ENCODE results near the gene DUSP28. TPM values are rescaled to one million over a fixed set of nuclear protein-coding genes. Genes with fewer than 3 reads are reported as not detected.

The DUSP28 gene
- total and polyA plus RNA-seq, 5 experiments from 2014 or later, result 18.8 to 24.0 (median 23.2) TPM

DNA sequence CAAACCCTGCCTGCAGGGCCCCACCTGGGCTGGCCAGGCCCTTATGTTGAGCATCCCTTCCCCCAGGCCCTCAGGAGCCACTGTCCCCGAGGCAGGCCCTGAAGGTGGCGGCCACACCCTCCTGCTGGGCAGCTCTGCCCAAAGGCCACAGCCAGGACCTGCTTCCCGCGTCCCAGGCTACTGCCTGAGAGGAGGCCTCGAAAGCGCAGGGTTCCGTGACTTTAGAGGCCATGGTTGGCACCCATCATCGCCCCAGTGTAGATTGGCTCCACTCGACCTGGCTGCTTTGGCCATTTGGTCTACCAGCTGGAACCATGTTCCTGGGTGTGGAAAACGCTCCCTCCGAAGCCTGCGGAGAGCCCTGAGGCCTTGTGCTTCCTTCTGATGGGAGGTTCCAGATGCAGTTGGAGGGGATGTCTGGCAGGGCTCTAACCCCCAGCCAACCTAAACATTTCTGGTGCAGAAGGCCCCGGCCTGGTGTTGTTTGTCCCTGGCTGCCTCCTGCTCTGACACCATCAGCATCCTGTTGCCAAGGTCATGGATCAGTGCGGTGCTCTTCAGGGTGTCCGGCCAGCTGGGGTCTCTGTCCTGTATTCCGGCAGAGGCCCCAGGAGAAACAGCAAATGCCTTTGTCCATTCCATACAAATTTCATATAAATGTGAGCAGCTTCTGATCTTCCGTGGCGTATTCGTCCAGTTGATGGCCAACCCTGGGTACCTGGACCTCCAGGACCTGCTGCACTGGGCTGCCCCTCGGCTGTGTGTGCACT, 41.1 kb downstream of the DUSP28 start:
- POLR2A ChIA-PET, result no interaction called here
- Mint-ChIP-seq H3K4me3 (no peak overlapping the region), H3K27ac (peak overlapping the region in 4 of 10 donors; percentile 19 to 79 (median 56)), H3K27me3 (no peaks in the 10 kb centered on the region), H3K4me1 (peaks cover 2 to 6% (median 4%) of the 10 kb centered on the region in 4 donors), H3K36me3 (peaks cover 0 to 12% (median 0%) of the 10 kb centered on the region in 3 donors), H3K9me3 (no peaks in the 10 kb centered on the region)
- ATAC-seq (no peak), DNase-seq (peak in 1 of 10 donors; percentile 56)

GRCh38 chr2:240601831-240602160, 41.6 kb downstream of the DUSP28 start:
- Mint-ChIP-seq H3K4me3 (no peak overlapping the region), H3K9me3 (no peaks in the 10 kb centered on the region), H3K4me1 (peaks cover 2 to 6% (median 4%) of the 10 kb centered on the region in 4 donors), H3K27ac (peak overlapping the region in 3 of 10 donors; percentile 19 to 79 (median 41)), H3K36me3 (peaks cover 0 to 13% (median 0%) of the 10 kb centered on the region in 3 donors), H3K27me3 (no peaks in the 10 kb centered on the region)
- peak in 1 of 10 donors; percentile 18 for DNase-seq
- no peak for ATAC-seq
- POLR2A ChIA-PET, result no interaction called here

DNA sequence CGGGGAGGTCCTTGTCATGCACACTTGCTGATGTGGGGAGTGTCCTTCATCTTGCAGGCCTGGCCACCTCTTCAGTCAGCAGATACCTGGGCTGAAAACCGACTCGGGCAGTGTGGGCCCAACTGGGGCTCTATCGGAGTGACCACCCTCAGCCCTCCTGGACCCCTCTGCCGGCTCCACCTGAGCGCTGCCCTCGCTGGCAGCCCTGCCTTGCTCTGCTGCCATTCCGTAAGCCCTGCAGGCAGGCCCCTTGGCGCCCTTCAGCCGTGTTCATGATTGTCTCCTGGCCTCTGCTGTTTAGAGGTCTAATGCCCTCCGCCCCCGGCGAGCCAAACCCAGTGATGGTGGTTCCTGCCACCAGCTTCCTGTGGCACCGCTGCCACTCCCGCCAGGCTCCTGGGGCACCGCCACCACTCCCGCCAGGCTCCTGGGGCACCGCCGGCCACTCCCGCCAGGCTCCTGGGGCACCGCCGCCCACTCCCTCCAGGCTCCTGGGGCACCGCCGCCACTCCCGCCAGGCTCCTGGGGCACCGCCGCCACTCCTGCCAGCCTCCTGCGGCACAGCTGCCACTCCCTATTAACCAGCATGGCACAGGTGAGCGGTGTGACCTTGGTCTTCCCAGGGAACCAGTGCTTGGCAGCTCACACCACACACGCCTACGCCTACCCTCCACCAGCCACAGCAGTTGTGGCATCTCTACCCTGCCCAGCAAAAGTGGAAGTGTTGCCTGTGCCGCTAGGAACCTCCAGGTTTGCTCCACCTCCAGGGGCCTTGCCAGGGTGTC, 42.3 kb downstream of the DUSP28 start:
- peaks cover 0 to 11% (median 0%) of the 10 kb centered on the region in 3 donors for H3K36me3 Mint-ChIP-seq
- POLR2A ChIA-PET, result no interaction called here
- no peaks in the 10 kb centered on the region for H3K9me3 Mint-ChIP-seq
- peaks cover 2 to 6% (median 4%) of the 10 kb centered on the region in 4 donors for H3K4me1 Mint-ChIP-seq
- no peaks in the 10 kb centered on the region for H3K27me3 Mint-ChIP-seq
- peak overlapping the region in 1 of 10 donors; percentile 19 for H3K27ac Mint-ChIP-seq
- ATAC-seq, result no peak
- no peak overlapping the region for H3K4me3 Mint-ChIP-seq
- peak in 1 of 10 donors; percentile 54 for DNase-seq

GRCh38 chr2:240603081-240603835, 43.1 kb downstream of the DUSP28 start:
- Mint-ChIP-seq H3K27me3 (no peaks in the 10 kb centered on the region), H3K27ac (peak overlapping the region in 3 of 10 donors; percentile 56 to 79 (median 69)), H3K4me3 (no peak overlapping the region), H3K9me3 (no peaks in the 10 kb centered on the region), H3K4me1 (peaks cover 2 to 6% (median 4%) of the 10 kb centered on the region in 4 donors), H3K36me3 (peaks cover 0 to 11% (median 0%) of the 10 kb centered on the region in 3 donors)
- POLR2A ChIA-PET, result no interaction called here
- ATAC-seq (no peak), DNase-seq (peak in 1 of 10 donors; percentile 42)

- H3K4me3 Mint-ChIP-seq, result no peak overlapping the region
- POLR2A ChIA-PET, result interaction anchor here (0.6 to 1.3 kb wide), 2 partner anchors 17 to 1054 kb away, joined by 4 to 6 read pairs; partner anchors contain the start of gene CAPN10
- no peaks in the 10 kb centered on the region for H3K27me3 Mint-ChIP-seq
- DNase-seq, result peak in 1 of 10 donors; percentile 52
- H3K4me1 Mint-ChIP-seq, result peaks cover 2 to 6% (median 4%) of the 10 kb centered on the region in 4 donors
- no peak overlapping the region for H3K27ac Mint-ChIP-seq
- no peak for ATAC-seq
- H3K36me3 Mint-ChIP-seq, result peaks cover 0 to 11% (median 0%) of the 10 kb centered on the region in 3 donors
- no peaks in the 10 kb centered on the region for H3K9me3 Mint-ChIP-seq
These were observed 43.7 kb downstream of the DUSP28 start for GRCh38 chr2:240603846-240604245.

DNA sequence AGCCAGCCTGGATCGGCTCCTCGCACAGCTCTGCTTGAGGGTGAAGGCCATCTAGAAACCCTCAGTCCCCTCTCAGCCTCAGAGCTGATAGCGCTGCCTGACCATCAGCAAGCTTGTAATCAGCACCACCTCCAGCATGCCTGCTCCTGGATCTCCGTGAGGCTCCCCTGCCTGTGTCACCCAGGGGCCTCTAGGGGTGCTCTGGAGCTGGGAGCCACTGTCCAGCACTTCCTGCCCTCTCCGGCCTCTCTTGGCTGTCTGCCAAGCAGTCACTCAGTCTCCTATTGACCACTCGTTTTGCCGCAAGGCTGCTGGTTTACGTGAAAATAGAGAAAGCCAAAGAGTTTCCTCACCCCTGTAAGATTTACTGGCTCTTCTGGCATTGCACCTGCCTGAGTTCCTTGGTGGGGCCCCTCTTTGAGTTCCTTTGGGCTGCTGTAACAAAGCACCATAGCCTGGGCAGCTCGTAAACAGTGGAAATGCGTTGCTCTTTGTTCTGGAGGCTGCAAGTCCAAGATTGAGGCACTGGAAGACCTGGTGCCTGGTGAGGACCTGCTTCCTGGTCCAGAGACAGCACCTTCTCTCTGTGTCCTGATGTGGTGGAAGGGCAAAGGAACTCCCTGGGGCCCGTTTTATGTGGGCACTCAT, 44.3 kb downstream of the DUSP28 start:
- peak overlapping the region in 7 of 10 donors; percentile 2 to 86 (median 44) for H3K27ac Mint-ChIP-seq
- peaks cover 0 to 8% (median 0%) of the 10 kb centered on the region in 3 donors for H3K36me3 Mint-ChIP-seq
- H3K27me3 Mint-ChIP-seq, result no peaks in the 10 kb centered on the region
- peaks cover 2 to 5% (median 3%) of the 10 kb centered on the region in 4 donors for H3K4me1 Mint-ChIP-seq
- no peak for ATAC-seq
- POLR2A ChIA-PET, result interaction anchor here (0.6 to 1.3 kb wide), 2 partner anchors 18 to 1053 kb away, joined by 4 to 6 read pairs; partner anchors contain the start of gene CAPN10
- no peak for DNase-seq
- H3K4me3 Mint-ChIP-seq, result no peak overlapping the region
- no peaks in the 10 kb centered on the region for H3K9me3 Mint-ChIP-seq

DNA sequence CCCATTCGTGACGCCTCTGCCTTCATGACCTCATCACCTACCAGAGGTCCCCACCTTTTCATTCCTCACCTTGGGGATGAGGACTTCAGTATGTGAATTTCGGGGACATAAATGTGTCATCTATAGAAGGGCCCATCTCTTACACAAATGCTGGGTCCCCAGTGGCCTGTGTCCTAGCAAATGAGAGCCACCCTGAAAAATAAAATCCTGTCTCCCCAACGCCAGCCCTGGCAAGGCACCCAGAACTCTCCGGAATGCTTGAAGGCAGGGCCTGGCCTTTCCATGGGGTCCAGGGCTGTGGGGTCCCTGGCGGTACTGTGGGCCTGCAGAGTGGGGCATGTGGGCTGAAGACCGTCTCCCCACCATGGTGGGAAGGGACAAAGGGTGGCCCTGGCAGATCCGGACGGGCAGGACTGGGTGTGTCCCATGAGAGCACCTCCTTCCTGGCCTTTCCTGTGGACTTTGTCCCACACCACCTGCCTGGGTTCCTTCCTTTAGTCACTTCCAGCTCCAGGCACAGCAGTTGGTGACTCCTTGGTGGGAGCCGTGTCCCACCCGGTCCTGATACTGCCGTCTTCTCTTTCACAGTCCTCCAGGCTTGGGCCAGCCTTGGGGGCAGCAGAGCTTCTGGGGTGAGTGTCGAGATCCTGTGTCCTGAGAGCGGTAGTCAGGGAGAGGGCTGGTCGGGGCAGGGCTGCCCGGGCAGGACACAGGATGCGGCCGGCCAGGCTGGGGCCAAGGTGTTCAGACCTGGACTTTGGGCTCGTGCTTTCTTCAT, 45.0 kb downstream of the DUSP28 start:
- peaks cover 0 to 5% (median 0%) of the 10 kb centered on the region in 3 donors for H3K36me3 Mint-ChIP-seq
- peaks cover 2 to 5% (median 3%) of the 10 kb centered on the region in 4 donors for H3K4me1 Mint-ChIP-seq
- DNase-seq (peak in 1 of 10 donors; percentile 41), ATAC-seq (no peak)
- H3K27me3 Mint-ChIP-seq, result no peaks in the 10 kb centered on the region
- peak overlapping the region in 6 of 10 donors; percentile 2 to 86 (median 48) for H3K27ac Mint-ChIP-seq
- POLR2A ChIA-PET, result interaction anchor here (1.3 kb wide), 1 partner anchor 19 kb away, joined by 4 read pairs; the partner anchor contains the start of gene CAPN10
- H3K9me3 Mint-ChIP-seq, result no peaks in the 10 kb centered on the region
- H3K4me3 Mint-ChIP-seq, result no peak overlapping the region

DNA sequence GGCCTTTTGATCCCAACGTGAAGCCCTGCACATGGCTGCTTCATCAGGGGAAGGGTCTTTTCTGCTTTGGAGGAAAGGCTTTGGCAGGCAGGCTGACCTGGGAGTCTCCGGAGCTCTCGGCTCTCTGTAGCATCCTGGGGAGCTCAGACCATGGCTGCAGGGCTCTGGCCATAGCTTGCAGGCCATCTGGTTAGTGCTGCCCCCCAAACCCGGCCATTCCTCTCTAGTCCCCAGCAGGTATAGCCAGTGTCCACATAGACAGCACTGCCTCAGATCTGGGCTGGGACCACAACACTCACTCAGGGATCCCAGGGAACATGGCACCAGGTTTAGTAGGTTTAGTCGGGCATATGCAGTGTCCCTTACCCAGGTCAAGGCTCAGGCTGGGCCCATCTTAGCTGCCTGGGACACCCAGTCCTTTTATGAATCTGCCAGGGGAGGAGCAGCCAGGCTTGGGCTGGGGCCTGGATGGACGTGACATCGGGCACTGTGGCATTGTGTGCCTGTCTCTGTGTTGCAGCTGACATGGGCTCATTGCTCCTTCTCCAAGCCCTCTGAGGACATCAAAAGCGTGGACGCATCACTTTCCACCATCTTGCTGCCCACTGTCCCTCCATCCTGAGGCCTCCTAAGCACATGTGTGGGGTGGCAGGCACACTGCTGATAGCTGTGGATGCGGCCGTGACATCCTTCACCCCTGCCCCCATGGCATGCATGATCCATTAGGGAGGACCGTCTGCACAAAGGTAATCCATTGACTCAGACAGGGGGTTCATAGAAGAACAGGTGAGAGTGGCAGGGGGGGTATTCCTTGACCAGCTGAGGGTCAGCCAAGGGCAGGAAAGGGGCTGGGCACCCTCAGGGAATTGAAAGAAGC, 45.9 kb downstream of the DUSP28 start:
- Mint-ChIP-seq H3K27me3 (no peaks in the 10 kb centered on the region), H3K27ac (peak overlapping the region in 3 of 10 donors; percentile 29 to 74 (median 41)), H3K36me3 (peaks cover 0 to 5% (median under 1%) of the 10 kb centered on the region in 3 donors), H3K4me3 (no peak overlapping the region), H3K9me3 (no peaks in the 10 kb centered on the region), H3K4me1 (peaks cover 2 to 5% (median 4%) of the 10 kb centered on the region in 4 donors)
- peak in 1 of 10 donors; percentile 61 for DNase-seq
- POLR2A ChIA-PET, result interaction anchor here (1.8 kb wide), 1 partner anchor 40 kb away, joined by 5 read pairs; no protein-coding TSS in a partner anchor
- ATAC-seq, result no peak

DNA sequence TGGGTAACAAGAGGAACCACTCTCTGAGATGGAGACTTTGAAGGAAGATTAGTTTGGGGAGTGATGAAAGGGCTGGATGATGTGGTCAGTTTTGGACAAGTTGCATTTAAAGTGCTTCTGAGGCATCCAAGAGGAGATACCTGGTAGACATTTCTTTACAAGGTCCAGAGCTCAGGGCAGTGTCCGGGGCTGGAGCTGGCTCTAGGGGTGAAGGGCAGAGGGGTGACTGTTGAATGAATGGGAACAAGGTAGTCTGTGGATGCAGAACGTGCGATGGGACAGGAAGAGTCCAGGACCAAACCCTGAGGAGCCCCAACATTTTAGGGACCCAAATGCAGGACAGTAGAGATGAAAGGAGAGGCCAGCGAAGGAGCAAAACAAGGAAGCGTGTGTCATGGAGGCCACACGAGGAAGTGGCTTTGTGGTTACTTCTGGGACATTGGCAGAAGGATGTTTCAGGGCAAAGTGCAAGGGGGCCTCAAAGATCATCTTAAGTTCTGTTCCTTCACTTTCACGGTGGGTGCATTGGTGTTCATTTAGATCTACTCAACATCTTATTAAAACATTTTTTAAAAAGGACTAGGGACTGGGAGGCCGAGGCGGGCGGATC, 51.5 kb downstream of the DUSP28 start:
- Mint-ChIP-seq H3K4me3 (peak overlapping the region in 7 of 10 donors; percentile 7 to 64 (median 52)), H3K27ac (peak overlapping the region in 9 of 10 donors; percentile 26 to 88 (median 71)), H3K4me1 (peaks cover 0 to 12% (median 5%) of the 10 kb centered on the region in 4 donors), H3K27me3 (no peaks in the 10 kb centered on the region), H3K9me3 (no peaks in the 10 kb centered on the region), H3K36me3 (peaks cover 0 to 11% (median 10%) of the 10 kb centered on the region in 3 donors)
- POLR2A ChIA-PET, result interaction anchor here (0.8 to 1.1 kb wide), 3 partner anchors 10 to 93 kb away, joined by 3 to 10 read pairs (median 3); no protein-coding TSS in a partner anchor
- ATAC-seq (no peak), DNase-seq (no peak)

Data from naive thymus-derived CD8-positive, alpha-beta T cell (primary cell).